ENCODE measurements around the gene ELN. TPM values are rescaled to one million over a fixed set of nuclear protein-coding genes. Genes with fewer than 3 reads are reported as not detected.

The ELN gene
- total RNA-seq, 4 donors from 2014 or later, result 5.3 to 14.8 (median 6.9) TPM

DNA sequence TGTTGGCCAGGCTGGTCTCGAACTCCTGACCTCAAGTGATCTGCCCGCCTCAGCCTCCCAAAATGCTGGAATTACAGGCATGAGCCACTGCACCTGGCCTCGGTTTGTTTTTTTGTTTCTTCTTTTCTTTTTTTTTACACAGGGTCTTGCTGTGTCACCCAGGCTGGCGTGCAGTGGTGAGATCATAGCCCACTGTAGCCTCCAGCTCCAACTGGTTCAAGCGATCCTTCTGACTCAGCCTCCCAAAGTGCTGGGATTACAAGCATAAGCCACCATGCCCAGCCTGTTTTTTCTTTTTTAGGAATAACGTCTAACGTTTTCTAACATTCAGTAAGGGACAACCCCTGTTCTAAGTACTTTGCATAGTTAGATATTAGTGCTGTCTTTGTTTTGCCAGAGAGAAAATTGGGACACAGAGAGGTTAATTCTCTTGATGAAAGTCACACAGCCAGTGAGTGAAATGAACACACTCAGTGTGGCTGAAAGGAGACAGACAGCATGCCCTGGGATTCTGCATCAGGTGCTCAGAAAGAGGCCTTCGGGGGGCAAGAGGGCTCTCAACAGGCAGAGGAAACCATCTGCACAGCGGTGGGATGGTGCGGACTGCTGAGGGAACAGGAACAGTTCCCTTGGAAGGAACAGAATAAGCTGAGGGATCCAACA lies 59.9 kb downstream of the ELN start:
- intact Hi-C loops (cut with DNase I; ENCODE audit: low total_unique reads), result loop anchor here (10.0 kb wide), 1 partner anchor 167 kb away; the partner anchor contains the start of gene RFC2

DNA sequence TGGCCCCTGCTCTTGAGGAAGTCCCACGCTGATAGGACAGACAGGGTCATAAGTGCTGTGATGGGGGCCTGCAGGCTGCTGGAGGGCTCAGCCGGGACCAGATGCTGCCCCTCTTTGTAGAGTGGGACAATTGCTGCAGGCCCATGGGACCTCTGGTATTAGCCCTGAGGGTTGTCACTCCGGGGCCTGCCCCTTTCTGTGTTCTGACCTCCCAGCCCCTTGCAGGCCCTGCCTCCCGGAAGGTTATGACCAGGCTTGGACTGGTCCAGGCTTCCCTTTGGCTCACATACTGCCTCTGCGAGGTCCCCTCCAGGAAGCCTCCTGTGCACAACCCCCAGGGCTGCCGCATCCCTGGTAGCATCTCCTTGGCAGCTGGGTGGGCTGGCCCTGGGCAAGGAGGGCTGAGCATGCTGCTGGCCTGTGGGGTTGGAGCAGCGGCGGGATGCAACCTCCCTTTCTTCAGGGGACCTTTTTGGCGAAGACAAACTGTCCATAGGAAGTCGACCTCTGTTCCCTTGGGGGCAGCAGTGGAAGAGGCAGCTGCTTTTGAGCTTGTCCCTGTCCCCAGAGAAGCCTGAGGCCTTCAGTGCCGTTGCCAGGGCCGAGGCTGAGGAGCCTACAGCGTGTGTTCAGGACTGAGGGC lies 64.5 kb downstream of the ELN start:
- TF ChIP-seq, protein P1, sequence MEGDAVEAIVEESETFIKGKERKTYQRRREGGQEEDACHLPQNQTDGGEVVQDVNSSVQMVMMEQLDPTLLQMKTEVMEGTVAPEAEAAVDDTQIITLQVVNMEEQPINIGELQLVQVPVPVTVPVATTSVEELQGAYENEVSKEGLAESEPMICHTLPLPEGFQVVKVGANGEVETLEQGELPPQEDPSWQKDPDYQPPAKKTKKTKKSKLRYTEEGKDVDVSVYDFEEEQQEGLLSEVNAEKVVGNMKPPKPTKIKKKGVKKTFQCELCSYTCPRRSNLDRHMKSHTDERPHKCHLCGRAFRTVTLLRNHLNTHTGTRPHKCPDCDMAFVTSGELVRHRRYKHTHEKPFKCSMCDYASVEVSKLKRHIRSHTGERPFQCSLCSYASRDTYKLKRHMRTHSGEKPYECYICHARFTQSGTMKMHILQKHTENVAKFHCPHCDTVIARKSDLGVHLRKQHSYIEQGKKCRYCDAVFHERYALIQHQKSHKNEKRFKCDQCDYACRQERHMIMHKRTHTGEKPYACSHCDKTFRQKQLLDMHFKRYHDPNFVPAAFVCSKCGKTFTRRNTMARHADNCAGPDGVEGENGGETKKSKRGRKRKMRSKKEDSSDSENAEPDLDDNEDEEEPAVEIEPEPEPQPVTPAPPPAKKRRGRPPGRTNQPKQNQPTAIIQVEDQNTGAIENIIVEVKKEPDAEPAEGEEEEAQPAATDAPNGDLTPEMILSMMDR (IDR thresholded peaks at IDR 0.05 in 4 of 5, conservative IDR thresholded peaks at IDR 0.05 in 1 of 5), result no peak
- no peak for TF ChIP-seq POLR2A (IDR thresholded peaks at IDR 0.05)
- DNase-seq (no peak), ATAC-seq (peak in 1 of 2 donors; percentile 22)
- H3K27me3 ChIP-seq, result no peaks in the 10 kb centered on the region
- H3K9me3 ChIP-seq, result no peaks in the 10 kb centered on the region
- peak overlapping the region; percentile 57 to 68 (median 60) for H3K27ac ChIP-seq
- intact Hi-C loops (cut with DNase I; ENCODE audit: low total_unique reads), result no loop called here
- H3K4me3 ChIP-seq, result peak overlapping the region in 1 of 4 donors; percentile 1
- H3K36me3 ChIP-seq, result peaks cover 0 to 24% of the 10 kb centered on the region in 2 donors
- H3K4me1 ChIP-seq, result peaks cover 18 to 22% of the 10 kb centered on the region in 2 donors
- in situ Hi-C loops (cut with MboI; ENCODE audit: low sequenced_read_pairs in 4 of 4), result no loop called here

More for the DNA sequence above, 59.9 kb downstream of the ELN start:
- H3K36me3 ChIP-seq, result peaks cover 0 to 32% of the 10 kb centered on the region in 2 donors
- H3K9me3 ChIP-seq, result no peaks in the 10 kb centered on the region
- H3K27me3 ChIP-seq, result no peaks in the 10 kb centered on the region
- H3K4me3 ChIP-seq, result no peak overlapping the region
- in situ Hi-C loops (cut with MboI; ENCODE audit: low sequenced_read_pairs in 4 of 4), result loop anchor here in 1 of 4 donors (10.0 kb wide), 1 partner anchor 87 kb away; the partner anchor contains the start of gene EIF4H
- H3K27ac ChIP-seq, result no peak overlapping the region
- no peak for DNase-seq
- TF ChIP-seq POLR2A (IDR thresholded peaks at IDR 0.05), result no peak
- H3K4me1 ChIP-seq, result peaks cover 17 to 29% of the 10 kb centered on the region in 2 donors
- no peak for ATAC-seq

GRCh38 chr7:74092964-74093471 lies 65.0 kb downstream of the ELN start:
- Histone ChIP-seq H3K9me3 (no peaks in the 10 kb centered on the region), H3K4me3 (peak overlapping the region in 2 of 4 donors; percentile 1 to 18), H3K27ac (peak overlapping the region; percentile 57 to 68 (median 60)), H3K36me3 (peaks cover 0 to 22% of the 10 kb centered on the region in 2 donors), H3K27me3 (no peaks in the 10 kb centered on the region), H3K4me1 (peaks cover 18 to 22% of the 10 kb centered on the region in 2 donors)
- in situ Hi-C loops (cut with MboI; ENCODE audit: low sequenced_read_pairs in 4 of 4), result no loop called here
- TF ChIP-seq, protein P1 (IDR thresholded peaks at IDR 0.05 in 4 of 5, conservative IDR thresholded peaks at IDR 0.05 in 1 of 5), result no peak
- no peak for TF ChIP-seq POLR2A (IDR thresholded peaks at IDR 0.05)
- intact Hi-C loops (cut with DNase I; ENCODE audit: low total_unique reads), result no loop called here
- peak; percentile 14 to 17 for ATAC-seq
- DNase-seq, result peak; percentile 31 to 54

DNA sequence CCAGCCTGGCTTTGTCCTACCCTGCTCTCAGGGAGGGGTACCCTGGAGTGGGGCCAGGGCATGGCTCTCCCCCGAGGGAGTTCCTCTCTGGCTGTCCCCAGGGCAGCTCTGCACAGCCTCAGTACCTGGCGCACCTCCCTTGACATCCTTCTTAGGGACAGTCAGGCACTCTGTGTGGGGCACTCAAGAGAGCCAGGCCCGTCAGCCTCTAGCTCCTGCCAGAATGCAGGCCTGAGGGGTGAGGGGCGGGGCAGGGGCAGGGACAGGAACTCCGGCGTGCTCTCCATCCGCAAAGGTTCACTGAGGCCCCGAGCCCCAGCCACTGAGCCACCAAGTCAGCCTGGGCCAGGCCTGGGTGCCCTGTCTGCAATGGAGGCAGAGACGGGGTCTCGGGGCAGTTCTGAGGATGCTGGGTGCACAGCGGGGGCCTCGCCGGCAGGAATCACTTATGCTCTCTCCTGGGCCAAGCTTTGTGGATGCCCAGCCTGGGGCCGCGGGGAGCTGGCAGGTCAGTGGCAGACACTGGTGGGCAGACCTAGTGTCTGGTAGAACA lies 65.8 kb downstream of the ELN start:
- peak overlapping the region; percentile 57 to 68 (median 60) for H3K27ac ChIP-seq

More for the DNA sequence above, 65.8 kb downstream of the ELN start:
- TF ChIP-seq POLR2A (IDR thresholded peaks at IDR 0.05), result no peak
- TF ChIP-seq, protein P1 (IDR thresholded peaks at IDR 0.05 in 4 of 5, conservative IDR thresholded peaks at IDR 0.05 in 1 of 5), result no peak
- Histone ChIP-seq H3K9me3 (no peaks in the 10 kb centered on the region), H3K27me3 (no peaks in the 10 kb centered on the region), H3K36me3 (peaks cover 0 to 20% of the 10 kb centered on the region in 2 donors), H3K4me1 (peaks cover 18 to 22% of the 10 kb centered on the region in 2 donors), H3K4me3 (peak overlapping the region in 2 of 4 donors; percentile 40 to 45)
- intact Hi-C loops (cut with DNase I; ENCODE audit: low total_unique reads), result no loop called here
- no peak for ATAC-seq
- no peak for DNase-seq
- in situ Hi-C loops (cut with MboI; ENCODE audit: low sequenced_read_pairs in 4 of 4), result no loop called here
